Erythroblast (primary cell): ENCODE data around the gene RAB29.

Experiments used
- DNase-seq, 2 experiments: peaks; one replicate each; lab custom pipeline; 2025; lab: John Stamatoyannopoulos, UW
- GATA1 ChIP-seq: IDR thresholded peaks from 2 replicates; pipeline ENCODE4 v1.6.1; 2011; ENCODE audit warnings: low read depth, mild to moderate bottlenecking, control low read depth, low read length, moderate library complexity
- POLR2A ChIP-seq: IDR thresholded peaks from 2 replicates; pipeline ENCODE4 v1.6.1; 2011; ENCODE audit warnings: mild to moderate bottlenecking, low read length

Gene RAB29

GRCh38 chr1:205785446-205785845, 10.2 kb upstream of the RAB29 start:
- no peak for DNase-seq

GRCh38 chr1:205783904-205784303, 8.6 kb upstream of the RAB29 start:
- DNase-seq, result no peak
- no peak for TF ChIP-seq POLR2A
- no peak for TF ChIP-seq GATA1

More at GRCh38 chr1:205785446-205785845, 10.2 kb upstream of the RAB29 start:
- TF ChIP-seq GATA1 (no peak), POLR2A (no peak)

GRCh38 chr1:205783433-205783795, 8.1 kb upstream of the RAB29 start:
- no peak for TF ChIP-seq GATA1
- no peak for TF ChIP-seq POLR2A
- no peak for DNase-seq

GRCh38 chr1:205782627-205783432, 7.5 kb upstream of the RAB29 start:
- TF ChIP-seq GATA1 (no peak), POLR2A (no peak)
- DNase-seq, result no peak

GRCh38 chr1:205780335-205780734, 5.1 kb upstream of the RAB29 start:
- DNase-seq, result no peak
- TF ChIP-seq GATA1, result no peak
- TF ChIP-seq POLR2A, result no peak

- no peak for DNase-seq
- no peak for TF ChIP-seq GATA1
- no peak for TF ChIP-seq POLR2A
These were observed 2.7 kb upstream of the RAB29 start for GRCh38 chr1:205777994-205778393.

- TF ChIP-seq GATA1 (no peak), POLR2A (no peak)
- no peak for DNase-seq
These were observed 405 bp upstream of the RAB29 start for GRCh38 chr1:205775717-205776056.

- TF ChIP-seq GATA1, result no peak
- peak; percentile 21 to 32 for DNase-seq
These were observed 876 bp downstream of the RAB29 start for GRCh38 chr1:205774198-205775014.

GRCh38 chr1:205772607-205773032, 2.7 kb downstream of the RAB29 start:
- DNase-seq, result no peak
- no peak for TF ChIP-seq POLR2A
- no peak for TF ChIP-seq GATA1

- TF ChIP-seq POLR2A (no peak), GATA1 (no peak)
These were observed 4.7 kb downstream of the RAB29 start for GRCh38 chr1:205770618-205771017.

GRCh38 chr1:205769641-205770365, 5.5 kb downstream of the RAB29 start:
- TF ChIP-seq GATA1 (no peak), POLR2A (no peak)
- no peak for DNase-seq

More at GRCh38 chr1:205770618-205771017, 4.7 kb downstream of the RAB29 start:
- DNase-seq, result no peak

- TF ChIP-seq POLR2A, result no peak
- no peak for TF ChIP-seq GATA1
- DNase-seq, result no peak
These were observed 8.0 kb downstream of the RAB29 start for GRCh38 chr1:205767248-205767647.

GRCh38 chr1:205766570-205766969, 8.7 kb downstream of the RAB29 start:
- no peak for DNase-seq
- TF ChIP-seq POLR2A (no peak), GATA1 (no peak)

- DNase-seq, result no peak
- TF ChIP-seq POLR2A (no peak), GATA1 (no peak)
These were observed 9.2 kb downstream of the RAB29 start for GRCh38 chr1:205766038-205766437.
